Measurements from ENCODE around the gene RNF208.

RNF208 gene

DNA sequence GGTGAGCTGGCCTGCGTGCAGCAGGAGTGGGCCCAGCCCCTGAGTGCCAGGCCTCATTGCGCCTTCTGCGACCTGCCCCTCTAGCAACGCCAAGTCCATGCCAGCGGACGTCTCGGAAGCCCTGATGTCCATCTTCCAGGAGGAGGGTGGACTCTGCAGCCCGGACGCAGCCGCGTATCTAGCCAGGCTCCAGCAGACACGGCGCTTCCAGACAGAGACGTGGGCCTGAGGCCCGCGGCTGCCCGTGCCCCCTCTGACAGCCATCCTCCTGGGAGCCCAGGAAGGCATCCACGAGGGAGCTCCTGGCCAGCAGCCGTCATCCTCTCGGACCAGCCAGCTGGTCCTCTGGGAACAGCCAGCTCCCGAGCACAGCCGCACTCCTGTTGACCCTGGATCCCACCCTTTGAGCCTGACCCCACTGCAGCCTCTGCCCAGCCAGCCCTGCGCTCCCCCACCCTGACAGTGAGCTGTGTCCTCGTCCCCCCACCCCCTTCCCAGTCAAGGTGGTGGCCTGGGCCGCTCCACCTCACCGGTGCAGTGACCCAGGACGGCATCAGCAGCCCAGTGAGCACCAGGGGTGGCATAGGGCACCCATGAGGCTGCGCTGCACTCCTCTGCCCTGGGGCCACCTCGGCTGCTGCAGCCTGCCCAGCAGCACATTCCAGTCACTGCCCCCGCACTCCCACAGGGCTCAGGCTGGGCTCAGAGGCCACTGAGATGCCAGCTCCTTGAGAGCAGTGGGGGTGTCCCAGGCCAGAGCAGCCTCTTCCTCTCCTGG, 5.7 kb downstream of the RNF208 start:
- CTCF ChIA-PET = interaction anchor here (1.0 to 1.6 kb wide), 4 partner anchors 10 to 45 kb away, joined by 3 to 5 read pairs (median 4); no protein-coding TSS in a partner anchor
- no peaks in the 10 kb centered on the region for H3K27me3 ChIP-seq (replicated peaks in 2 of 5; ENCODE audit: control insufficient read depth in 4 of 5, insufficient read depth in 5 of 5, low read length in 4 of 5)
- POLR2A ChIA-PET = no interaction called here
- DNase-seq = no peak
- no peak overlapping the region for H3K4me3 ChIP-seq (ENCODE audit: control insufficient read depth in 1 of 7, extremely low read depth in 1 of 7, insufficient read depth in 4 of 7, low read depth in 2 of 7, low read length in 6 of 7)
- peaks cover 0 to 51% (median 17%) of the 10 kb centered on the region in 4 experiments for H3K36me3 ChIP-seq (ENCODE audit: control insufficient read depth in 4 of 4, insufficient read depth in 4 of 4, low read length in 3 of 4)
- H3K9me3 ChIP-seq (ENCODE audit: control extremely low read depth in 1 of 5, control insufficient read depth in 4 of 5, insufficient read depth in 2 of 5, low read depth in 1 of 5, low read length in 4 of 5) = no peaks in the 10 kb centered on the region
- H3K4me1 ChIP-seq (ENCODE audit: control extremely low read depth in 1 of 4, control insufficient read depth in 4 of 4, insufficient read depth in 4 of 4, low read length in 3 of 4) = peaks cover 0 to 2% (median under 1%) of the 10 kb centered on the region in 4 experiments
- WGBS (ENCODE audit: insufficient coverage) = 96% methylated on average over 27 of the region's 30 CpGs
- H3K27ac ChIP-seq (ENCODE audit: insufficient read depth in 1 of 2, low read depth in 1 of 2, low read length in 2 of 2, poor library complexity in 1 of 2, severe bottlenecking in 2 of 2) = no peak overlapping the region

GRCh38 chr9:137215196-137215986, 6.6 kb downstream of the RNF208 start:
- DNase-seq = no peak
- Histone ChIP-seq H3K36me3 (ENCODE audit: control insufficient read depth in 4 of 4, insufficient read depth in 4 of 4, low read length in 3 of 4) (peaks cover 0 to 55% (median 17%) of the 10 kb centered on the region in 4 experiments), H3K27me3 (replicated peaks in 2 of 5; ENCODE audit: control insufficient read depth in 4 of 5, insufficient read depth in 5 of 5, low read length in 4 of 5) (no peaks in the 10 kb centered on the region), H3K4me1 (ENCODE audit: control extremely low read depth in 1 of 4, control insufficient read depth in 4 of 4, insufficient read depth in 4 of 4, low read length in 3 of 4) (peaks cover 0 to 2% (median 0%) of the 10 kb centered on the region in 4 experiments), H3K4me3 (ENCODE audit: control insufficient read depth in 1 of 7, extremely low read depth in 1 of 7, insufficient read depth in 4 of 7, low read depth in 2 of 7, low read length in 6 of 7) (no peak overlapping the region), H3K9me3 (ENCODE audit: control extremely low read depth in 1 of 5, control insufficient read depth in 4 of 5, insufficient read depth in 2 of 5, low read depth in 1 of 5, low read length in 4 of 5) (no peaks in the 10 kb centered on the region), H3K27ac (ENCODE audit: insufficient read depth in 1 of 2, low read depth in 1 of 2, low read length in 2 of 2, poor library complexity in 1 of 2, severe bottlenecking in 2 of 2) (no peak overlapping the region)
- ChIA-PET POLR2A (interaction anchor here (1.0 kb wide), 1 partner anchor 12 kb away, joined by 3 read pairs; the partner anchor contains the start of gene RNF224), CTCF (interaction anchor here (1.0 to 1.1 kb wide), 2 partner anchors 11 to 44 kb away, joined by 3 to 5 read pairs; no protein-coding TSS in a partner anchor)
- WGBS (ENCODE audit: insufficient coverage) = 96% methylated on average over 20 of the region's 22 CpGs

GRCh38 chr9:137214620-137215019, 7.4 kb downstream of the RNF208 start:
- DNase-seq = no peak
- WGBS (ENCODE audit: insufficient coverage) = 97% methylated on average over 18 of the region's 19 CpGs
- no peaks in the 10 kb centered on the region for H3K9me3 ChIP-seq (ENCODE audit: control extremely low read depth in 1 of 5, control insufficient read depth in 4 of 5, insufficient read depth in 2 of 5, low read depth in 1 of 5, low read length in 4 of 5)
- POLR2A ChIA-PET = interaction anchor here (1.0 kb wide), 1 partner anchor 13 kb away, joined by 3 read pairs; the partner anchor contains the start of gene RNF224
- H3K4me3 ChIP-seq (ENCODE audit: control insufficient read depth in 1 of 7, extremely low read depth in 1 of 7, insufficient read depth in 4 of 7, low read depth in 2 of 7, low read length in 6 of 7) = no peak overlapping the region
- H3K27me3 ChIP-seq (replicated peaks in 2 of 5; ENCODE audit: control insufficient read depth in 4 of 5, insufficient read depth in 5 of 5, low read length in 4 of 5) = no peaks in the 10 kb centered on the region
- CTCF ChIA-PET = no interaction called here
- H3K36me3 ChIP-seq (ENCODE audit: control insufficient read depth in 4 of 4, insufficient read depth in 4 of 4, low read length in 3 of 4) = peaks cover 0 to 60% (median 17%) of the 10 kb centered on the region in 4 experiments
- H3K4me1 ChIP-seq (ENCODE audit: control extremely low read depth in 1 of 4, control insufficient read depth in 4 of 4, insufficient read depth in 4 of 4, low read length in 3 of 4) = peaks cover 0 to 2% (median 0%) of the 10 kb centered on the region in 4 experiments
- no peak overlapping the region for H3K27ac ChIP-seq (ENCODE audit: insufficient read depth in 1 of 2, low read depth in 1 of 2, low read length in 2 of 2, poor library complexity in 1 of 2, severe bottlenecking in 2 of 2)

- ChIA-PET CTCF (interaction anchor here (1.0 to 1.1 kb wide), 2 partner anchors 24 to 36 kb away, joined by 3 read pairs; no protein-coding TSS in a partner anchor), POLR2A (no interaction called here)
- Histone ChIP-seq H3K4me3 (ENCODE audit: control insufficient read depth in 1 of 7, extremely low read depth in 1 of 7, insufficient read depth in 4 of 7, low read depth in 2 of 7, low read length in 6 of 7) (no peak overlapping the region), H3K36me3 (ENCODE audit: control insufficient read depth in 4 of 4, insufficient read depth in 4 of 4, low read length in 3 of 4) (peaks cover 0 to 61% (median 22%) of the 10 kb centered on the region in 4 experiments), H3K27ac (ENCODE audit: insufficient read depth in 1 of 2, low read depth in 1 of 2, low read length in 2 of 2, poor library complexity in 1 of 2, severe bottlenecking in 2 of 2) (no peak overlapping the region), H3K9me3 (ENCODE audit: control extremely low read depth in 1 of 5, control insufficient read depth in 4 of 5, insufficient read depth in 2 of 5, low read depth in 1 of 5, low read length in 4 of 5) (no peaks in the 10 kb centered on the region), H3K4me1 (ENCODE audit: control extremely low read depth in 1 of 4, control insufficient read depth in 4 of 4, insufficient read depth in 4 of 4, low read length in 3 of 4) (no peaks in the 10 kb centered on the region), H3K27me3 (replicated peaks in 2 of 5; ENCODE audit: control insufficient read depth in 4 of 5, insufficient read depth in 5 of 5, low read length in 4 of 5) (no peaks in the 10 kb centered on the region)
- 95% methylated on average over 49 of the region's 49 CpGs for WGBS (ENCODE audit: insufficient coverage)
- no peak for DNase-seq
Measured at GRCh38 chr9:137213160-137214060, 8.6 kb downstream of the RNF208 start.

DNA sequence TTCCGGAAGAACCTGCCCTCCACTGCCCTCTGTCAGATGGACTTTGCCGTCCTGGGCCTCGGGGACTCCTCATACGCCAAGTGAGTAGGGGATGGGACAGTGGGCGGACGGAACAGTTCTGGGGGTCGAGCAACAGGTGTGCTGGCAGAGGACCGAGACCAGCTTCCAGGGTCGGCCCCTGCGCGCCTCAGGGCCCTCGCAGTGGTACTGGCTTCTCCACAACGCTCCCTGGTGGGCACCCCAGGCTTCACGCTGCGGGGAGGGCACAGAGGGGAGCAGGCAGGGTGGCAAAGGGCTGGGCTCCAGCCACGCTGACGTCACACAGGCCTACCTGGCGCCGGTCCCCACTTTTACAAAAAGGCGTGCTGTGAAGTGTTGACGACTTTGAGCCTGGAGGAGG, 9.5 kb downstream of the RNF208 start:
- Histone ChIP-seq H3K27me3 (replicated peaks in 2 of 5; ENCODE audit: control insufficient read depth in 4 of 5, insufficient read depth in 5 of 5, low read length in 4 of 5) (no peaks in the 10 kb centered on the region), H3K4me3 (ENCODE audit: control insufficient read depth in 1 of 7, extremely low read depth in 1 of 7, insufficient read depth in 4 of 7, low read depth in 2 of 7, low read length in 6 of 7) (no peak overlapping the region), H3K27ac (ENCODE audit: insufficient read depth in 1 of 2, low read depth in 1 of 2, low read length in 2 of 2, poor library complexity in 1 of 2, severe bottlenecking in 2 of 2) (no peak overlapping the region), H3K36me3 (ENCODE audit: control insufficient read depth in 4 of 4, insufficient read depth in 4 of 4, low read length in 3 of 4) (peaks cover 0 to 61% (median 22%) of the 10 kb centered on the region in 4 experiments), H3K9me3 (ENCODE audit: control extremely low read depth in 1 of 5, control insufficient read depth in 4 of 5, insufficient read depth in 2 of 5, low read depth in 1 of 5, low read length in 4 of 5) (no peaks in the 10 kb centered on the region), H3K4me1 (ENCODE audit: control extremely low read depth in 1 of 4, control insufficient read depth in 4 of 4, insufficient read depth in 4 of 4, low read length in 3 of 4) (no peaks in the 10 kb centered on the region)
- 91% methylated on average over 20 of the region's 21 CpGs for WGBS (ENCODE audit: insufficient coverage)
- DNase-seq = no peak
- ChIA-PET CTCF (no interaction called here), POLR2A (no interaction called here)

DNA sequence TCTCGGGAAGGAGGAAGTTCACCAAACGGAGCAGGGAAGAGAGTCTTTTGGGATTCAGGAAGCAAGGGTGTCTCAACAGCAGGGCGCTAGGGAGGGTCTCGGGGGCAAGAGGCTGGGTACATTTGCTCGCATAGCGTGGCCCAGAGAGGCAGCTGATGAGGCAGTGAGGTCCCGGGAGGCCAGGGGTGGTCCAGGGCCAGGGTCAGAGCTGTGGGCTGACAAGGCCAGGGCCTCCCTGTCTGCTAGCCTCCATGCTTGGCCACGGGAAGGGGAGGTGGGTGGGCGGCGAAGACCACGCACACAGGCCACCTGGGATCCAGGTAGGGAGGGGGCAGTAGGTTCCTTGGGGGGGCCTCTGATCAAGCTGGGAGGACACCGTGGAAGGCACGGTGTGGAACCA, 10.5 kb downstream of the RNF208 start:
- H3K4me1 ChIP-seq (ENCODE audit: control extremely low read depth in 1 of 4, control insufficient read depth in 4 of 4, insufficient read depth in 4 of 4, low read length in 3 of 4) = peaks cover under 1 to 9% (median 3%) of the 10 kb centered on the region in 4 experiments
- peaks cover 0 to 64% (median 22%) of the 10 kb centered on the region in 4 experiments for H3K36me3 ChIP-seq (ENCODE audit: control insufficient read depth in 4 of 4, insufficient read depth in 4 of 4, low read length in 3 of 4)
- no peaks in the 10 kb centered on the region for H3K27me3 ChIP-seq (replicated peaks in 2 of 5; ENCODE audit: control insufficient read depth in 4 of 5, insufficient read depth in 5 of 5, low read length in 4 of 5)
- DNase-seq = no peak
- no peaks in the 10 kb centered on the region for H3K9me3 ChIP-seq (ENCODE audit: control extremely low read depth in 1 of 5, control insufficient read depth in 4 of 5, insufficient read depth in 2 of 5, low read depth in 1 of 5, low read length in 4 of 5)
- H3K4me3 ChIP-seq (ENCODE audit: control insufficient read depth in 1 of 7, extremely low read depth in 1 of 7, insufficient read depth in 4 of 7, low read depth in 2 of 7, low read length in 6 of 7) = no peak overlapping the region
- no peak overlapping the region for H3K27ac ChIP-seq (ENCODE audit: insufficient read depth in 1 of 2, low read depth in 1 of 2, low read length in 2 of 2, poor library complexity in 1 of 2, severe bottlenecking in 2 of 2)
- WGBS (ENCODE audit: insufficient coverage) = 84% methylated on average over 11 of the region's 13 CpGs
- ChIA-PET POLR2A (no interaction called here), CTCF (interaction anchor here (0.5 kb wide), 1 partner anchor 424 kb away, joined by 3 read pairs; no protein-coding TSS in a partner anchor)

Measured in common myeloid progenitor, CD34-positive (primary cell).